SH-SY5Y (cell line): Measurements from ENCODE around the gene CCNK.

ENCODE experiments used
- GATA2 ChIP-seq: IDR thresholded peaks from 2 replicates; pipeline ENCODE4 v1.6.1; 2011; ENCODE audit warnings: mild to moderate bottlenecking, low read depth, low read length
- GATA3 ChIP-seq: IDR thresholded peaks from 2 replicates; pipeline ENCODE4 v1.6.1; 2011; ENCODE audit warnings: low read depth, mild to moderate bottlenecking, low read length, moderate library complexity

DNA sequence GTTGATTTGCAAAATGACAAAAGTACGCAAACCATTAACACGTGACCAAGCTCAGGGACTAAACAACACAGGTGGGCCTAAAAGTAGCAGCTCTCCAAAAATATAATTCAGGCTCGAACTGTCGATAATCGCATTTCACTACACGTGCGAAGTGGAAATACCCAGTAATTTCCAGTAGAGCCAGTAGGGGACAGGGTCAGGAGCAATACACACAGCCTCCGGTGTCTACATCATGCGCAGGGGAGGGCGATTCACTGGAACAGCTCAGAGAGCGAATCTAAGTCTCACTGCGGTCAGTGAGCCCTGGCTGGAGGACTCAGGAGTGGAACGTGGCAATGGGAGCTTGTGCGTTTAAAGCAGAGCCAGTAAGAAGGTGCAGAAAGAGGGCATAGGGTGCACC lies 40.9 kb upstream of the CCNK start:
- TF ChIP-seq GATA2: no peak
- no peak for TF ChIP-seq GATA3
